Measurements from ENCODE around the gene SLC44A1. TPM values are rescaled to one million over a fixed set of nuclear protein-coding genes. Genes with fewer than 3 reads are reported as not detected.

The SLC44A1 gene
- total and polyA plus RNA-seq, 2 of the 13 experiments (the other 11 are each of a cell fraction or from before 2014, with no cell fraction given): 21.4 to 40.8 TPM

- Histone ChIP-seq H4K20me1 (ENCODE audit: insufficient read depth, low read length) (0 out of 2 replicates have a peak, but pooled peaks cover 2% of the 10 kb centered on the region), H3K9ac (ENCODE audit: insufficient read depth, low read depth, low read length) (no peak overlapping the region), H3K36me3 (replicated peaks in 1 of 2; ENCODE audit: control insufficient read depth in 1 of 2, insufficient read depth in 2 of 2, low read length in 2 of 2) (peaks cover 8 to 38% of the 10 kb centered on the region in 2 experiments), H2AFZ (ENCODE audit: low read length) (no peak overlapping the region), H3K9me3 (ENCODE audit: low read length) (no peaks in the 10 kb centered on the region), H3K79me2 (ENCODE audit: insufficient read depth, low read length) (no peaks in the 10 kb centered on the region), H3K4me2 (ENCODE audit: low read depth, low read length) (no peak overlapping the region), H3K4me3 (replicated peaks in 1 of 3; ENCODE audit: insufficient read depth in 1 of 3, low read depth in 2 of 3, low read length in 3 of 3) (no peak overlapping the region), H3K27ac (ENCODE audit: extremely low read length, insufficient read depth, low read length) (no peak overlapping the region), H3K27me3 (ENCODE audit: control insufficient read depth in 1 of 2, insufficient read depth in 2 of 2, low read length in 2 of 2) (no peaks in the 10 kb centered on the region), H3K4me1 (ENCODE audit: insufficient read depth, low read length) (no peaks in the 10 kb centered on the region)
- POLR2A ChIA-PET: interaction anchor here (1.0 kb wide), 1 partner anchor 115 kb away, joined by 4 read pairs; no protein-coding TSS in a partner anchor
- DNase-seq (ENCODE audit: low spot score) (no peak), ATAC-seq (no peak), FAIRE-seq (peak; percentile 32)
- BruUV-seq (replicated peaks): no TSS peak
- CTCF ChIA-PET (ENCODE audit: low intra/inter-chr PET ratio, low total read pairs): interaction anchor here (0.9 kb wide), 1 partner anchor 201 kb away, joined by 3 read pairs; no protein-coding TSS in a partner anchor
- TF ChIP-seq ZNF607 (CRISPR knock-in tag; IDR thresholded peaks at IDR 0.05; ENCODE audit: borderline replicate concordance) (no peak), MAFK (conservative IDR thresholded peaks at IDR 0.05 in 1 of 2, IDR thresholded peaks at IDR 0.05 in 1 of 2; ENCODE audit: low read length in 2 of 2) (no peak), TFDP1 (CRISPR knock-in tag; IDR thresholded peaks at IDR 0.05; ENCODE audit: borderline replicate concordance) (no peak), ZNF414 (CRISPR knock-in tag; IDR thresholded peaks at IDR 0.05) (no peak), THAP7 (CRISPR knock-in tag; IDR thresholded peaks at IDR 0.05) (no peak), RARG (CRISPR knock-in tag; IDR thresholded peaks at IDR 0.05; ENCODE audit: low read depth) (no peak), ZNF296 (CRISPR knock-in tag; conservative IDR thresholded peaks at IDR 0.05) (no peak), THAP8 (CRISPR knock-in tag; IDR thresholded peaks at IDR 0.05; ENCODE audit: borderline replicate concordance) (no peak), ARNTL (CRISPR knock-in tag; IDR thresholded peaks at IDR 0.05) (no peak), ZNF660 (CRISPR knock-in tag; IDR thresholded peaks at IDR 0.05; ENCODE audit: borderline replicate concordance, low read depth) (no peak)
- TF ChIP-seq, protein P1, sequence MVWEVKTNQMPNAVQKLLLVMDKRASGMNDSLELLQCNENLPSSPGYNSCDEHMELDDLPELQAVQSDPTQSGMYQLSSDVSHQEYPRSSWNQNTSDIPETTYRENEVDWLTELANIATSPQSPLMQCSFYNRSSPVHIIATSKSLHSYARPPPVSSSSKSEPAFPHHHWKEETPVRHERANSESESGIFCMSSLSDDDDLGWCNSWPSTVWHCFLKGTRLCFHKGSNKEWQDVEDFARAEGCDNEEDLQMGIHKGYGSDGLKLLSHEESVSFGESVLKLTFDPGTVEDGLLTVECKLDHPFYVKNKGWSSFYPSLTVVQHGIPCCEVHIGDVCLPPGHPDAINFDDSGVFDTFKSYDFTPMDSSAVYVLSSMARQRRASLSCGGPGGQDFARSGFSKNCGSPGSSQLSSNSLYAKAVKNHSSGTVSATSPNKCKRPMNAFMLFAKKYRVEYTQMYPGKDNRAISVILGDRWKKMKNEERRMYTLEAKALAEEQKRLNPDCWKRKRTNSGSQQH (CRISPR knock-in tag; IDR thresholded peaks at IDR 0.05; ENCODE audit: low read depth): no peak
- whole genome bisulfite sequencing (ENCODE audit: low lambda C conversion rate): 96% methylated on average over 3 of the region's 3 CpGs
- intact Hi-C loops (cut with micrococcal nuclease; ENCODE audit: unreplicated experiment): no loop called here
- in situ Hi-C loops (cut with HindIII; ENCODE audit: extremely low pct_ligation_motif_present, low pct_unique_long_range_greater_than_20kb): no loop called here
Observed at GRCh38 chr9:105359892-105360291, 115.4 kb downstream of the SLC44A1 start.
